Hepatocyte (in vitro differentiated cells): Measurements from ENCODE around the gene CELSR2. TPM values are rescaled to one million over a fixed set of nuclear protein-coding genes. Genes with fewer than 3 reads are reported as not detected.

Source experiments
- DNase-seq: peaks from one replicate; pipeline ENCODE4 v3.0.0-alpha.2; 2016; ENCODE audit warnings: low spot score
- H2AFZ ChIP-seq: fragments of 200-600 bp; sonication (generic); 2 replicates; pipeline ENCODE4 v1.6.0; 2016; ENCODE audit warnings: antibody characterized with exemption, mild to moderate bottlenecking
- H3K27ac ChIP-seq: fragments of 200-600 bp; sonication (generic); 2 replicates; pipeline ENCODE4 v1.5.1; 2016; ENCODE audit warnings: mild to moderate bottlenecking
- H3K27me3 ChIP-seq: fragments of 200-600 bp; sonication (generic); 2 replicates; pipeline ENCODE4 v1.6.1; 2016
- H3K36me3 ChIP-seq: fragments of 200-600 bp; sonication (generic); replicated peaks from 2 replicates; pipeline ENCODE4 v1.5.1; 2016; ENCODE audit warnings: low read depth; ENCODE audit not compliant: insufficient read depth
- H3K4me1 ChIP-seq: fragments of 200-600 bp; sonication (generic); 2 replicates; pipeline ENCODE4 v1.5.1; 2016; ENCODE audit warnings: mild to moderate bottlenecking, moderate library complexity; ENCODE audit not compliant: insufficient read depth
- H3K4me2 ChIP-seq: fragments of 200-600 bp; sonication (generic); 2 replicates; pipeline ENCODE4 v1.6.0; 2016
- H3K4me3 ChIP-seq: fragments of 200-600 bp; sonication (generic); 2 replicates; pipeline ENCODE4 v1.5.1; 2016; ENCODE audit warnings: mild to moderate bottlenecking
- H3K79me2 ChIP-seq: fragments of 200-600 bp; sonication (generic); 2 replicates; pipeline ENCODE4 v1.6.0; 2017; ENCODE audit warnings: mild to moderate bottlenecking
- H3K9me2 ChIP-seq: fragments of 200-600 bp; sonication (generic); replicated peaks from 2 replicates; pipeline ENCODE4 v1.6.0; 2017; ENCODE audit warnings: mild to moderate bottlenecking; ENCODE audit not compliant: insufficient read depth
- H3K9me3 ChIP-seq: fragments of 200-600 bp; sonication (generic); 2 replicates; pipeline ENCODE4 v1.5.1; 2016; ENCODE audit warnings: low read depth, mild to moderate bottlenecking
- H4K20me1 ChIP-seq: fragments of 200-600 bp; sonication (generic); 2 replicates; pipeline ENCODE4 v1.6.0; 2016; ENCODE audit warnings: mild to moderate bottlenecking; ENCODE audit not compliant: insufficient read depth, poor library complexity, severe bottlenecking
- EZH2 ChIP-seq: fragments of 200-600 bp; sonication (generic); IDR thresholded peaks from 2 replicates; pipeline ENCODE4 v1.6.1; 2016; ENCODE audit warnings: antibody characterized with exemption, mild to moderate bottlenecking, borderline replicate concordance
- EZH2phosphoT487 ChIP-seq: fragments of 200-600 bp; sonication (generic); IDR thresholded peaks from one replicate; pipeline ENCODE4 v1.6.1; 2018; ENCODE audit warnings: antibody characterized with exemption, mild to moderate bottlenecking, low read depth, moderate library complexity; ENCODE audit not compliant: unreplicated experiment, severe bottlenecking
- WGBS: methylation state at CpG from one replicate; pipeline ENCODE4 v1.1.6; 2016; ENCODE audit warnings: low lambda C conversion rate; ENCODE audit errors: missing lambda C conversion rate; 5-methylcytosine and 5-hydroxymethylcytosine counted together
- polyA plus RNA-seq: library from polyadenylated mRNA; unstranded; fragments of >200 nt; fragmentation: Nextera tagmentation; extraction: Ambion mirVana; gene quantifications from 2 replicates; pipeline ENCODE4 v1.2.1, GENCODE V29; 2016
- total RNA-seq: library from RNA; depleted of rRNA; stranded (reverse); fragments of >200 nt; gene quantifications from 2 replicates; pipeline ENCODE4 v1.2.3, GENCODE V29; 2014
- TF ChIP-seq, protein P1 (sequence below): fragments of 200-600 bp; sonication (generic); IDR thresholded peaks from 2 replicates; pipeline ENCODE4 v1.5.1; 2016; ENCODE audit warnings: antibody characterized with exemption, mild to moderate bottlenecking; ENCODE audit not compliant: poor library complexity

CELSR2 gene
- total and polyA plus RNA-seq, 2 experiments from 2014 or later: 3.3 to 3.7 TPM

DNA sequence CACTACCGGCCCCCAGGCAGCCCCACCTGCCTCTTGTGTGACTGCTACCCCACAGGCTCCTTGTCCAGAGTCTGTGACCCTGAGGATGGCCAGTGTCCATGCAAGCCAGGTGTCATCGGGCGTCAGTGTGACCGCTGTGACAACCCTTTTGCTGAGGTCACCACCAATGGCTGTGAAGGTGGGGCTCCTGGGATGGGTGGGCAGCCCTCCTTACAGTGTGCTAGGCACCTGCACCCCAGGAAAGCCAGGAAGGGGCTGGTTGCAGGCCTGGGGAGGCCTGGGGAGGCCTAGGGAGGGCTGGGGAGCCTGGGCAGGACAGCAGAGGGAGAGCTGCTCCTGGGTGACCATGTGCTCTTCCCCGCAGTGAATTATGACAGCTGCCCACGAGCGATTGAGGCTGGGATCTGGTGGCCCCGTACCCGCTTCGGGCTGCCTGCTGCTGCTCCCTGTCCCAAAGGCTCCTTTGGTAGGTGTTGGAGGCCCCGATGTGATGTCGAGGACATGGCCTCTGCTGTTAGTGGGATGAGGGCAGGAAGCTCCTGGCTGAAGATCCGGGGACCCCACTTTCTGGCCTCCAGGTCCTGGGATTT, 16.5 kb downstream of the CELSR2 start:
- no peak for DNase-seq
- H3K36me3 ChIP-seq: no peaks in the 10 kb centered on the region

DNA sequence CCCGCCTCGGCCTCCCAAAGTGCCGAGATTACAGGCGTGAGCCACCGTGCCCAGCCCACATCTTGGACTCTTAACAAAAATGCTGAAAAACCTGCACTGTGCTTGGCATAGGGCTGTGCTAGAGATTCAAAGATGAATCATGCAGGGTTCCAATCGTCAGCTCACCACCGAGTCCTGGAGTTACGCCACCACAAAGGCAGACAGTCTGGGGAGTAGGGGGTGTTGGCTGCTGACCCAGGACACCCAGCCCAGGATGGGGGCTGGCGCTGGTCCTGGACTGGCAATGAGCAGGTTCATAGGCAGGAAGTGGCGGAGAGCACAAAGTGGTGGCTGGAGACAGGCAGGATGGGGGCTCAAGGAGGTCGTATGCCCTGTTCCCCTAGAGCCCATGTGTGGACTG, 17.6 kb downstream of the CELSR2 start:
- Histone ChIP-seq H3K79me2 (no peaks in the 10 kb centered on the region), H3K9me3 (no peaks in the 10 kb centered on the region), H3K9me2 (no peaks in the 10 kb centered on the region), H3K4me3 (no peak overlapping the region), H3K36me3 (no peaks in the 10 kb centered on the region), H3K27ac (no peak overlapping the region), H3K27me3 (no peaks in the 10 kb centered on the region), H4K20me1 (no peaks in the 10 kb centered on the region), H3K4me1 (no peaks in the 10 kb centered on the region), H3K4me2 (no peak overlapping the region), H2AFZ (no peak overlapping the region)
- DNase-seq: no peak
- TF ChIP-seq, protein P1, sequence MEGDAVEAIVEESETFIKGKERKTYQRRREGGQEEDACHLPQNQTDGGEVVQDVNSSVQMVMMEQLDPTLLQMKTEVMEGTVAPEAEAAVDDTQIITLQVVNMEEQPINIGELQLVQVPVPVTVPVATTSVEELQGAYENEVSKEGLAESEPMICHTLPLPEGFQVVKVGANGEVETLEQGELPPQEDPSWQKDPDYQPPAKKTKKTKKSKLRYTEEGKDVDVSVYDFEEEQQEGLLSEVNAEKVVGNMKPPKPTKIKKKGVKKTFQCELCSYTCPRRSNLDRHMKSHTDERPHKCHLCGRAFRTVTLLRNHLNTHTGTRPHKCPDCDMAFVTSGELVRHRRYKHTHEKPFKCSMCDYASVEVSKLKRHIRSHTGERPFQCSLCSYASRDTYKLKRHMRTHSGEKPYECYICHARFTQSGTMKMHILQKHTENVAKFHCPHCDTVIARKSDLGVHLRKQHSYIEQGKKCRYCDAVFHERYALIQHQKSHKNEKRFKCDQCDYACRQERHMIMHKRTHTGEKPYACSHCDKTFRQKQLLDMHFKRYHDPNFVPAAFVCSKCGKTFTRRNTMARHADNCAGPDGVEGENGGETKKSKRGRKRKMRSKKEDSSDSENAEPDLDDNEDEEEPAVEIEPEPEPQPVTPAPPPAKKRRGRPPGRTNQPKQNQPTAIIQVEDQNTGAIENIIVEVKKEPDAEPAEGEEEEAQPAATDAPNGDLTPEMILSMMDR: no peak
- TF ChIP-seq EZH2: no peak
- WGBS: 94% methylated on average over 11 of the region's 11 CpGs

More for the DNA sequence above, 16.5 kb downstream of the CELSR2 start:
- Histone ChIP-seq H3K9me3 (no peaks in the 10 kb centered on the region), H4K20me1 (no peaks in the 10 kb centered on the region), H3K4me2 (no peak overlapping the region), H3K4me3 (no peak overlapping the region), H3K4me1 (no peaks in the 10 kb centered on the region), H3K79me2 (no peaks in the 10 kb centered on the region), H3K27ac (no peak overlapping the region), H3K9me2 (no peaks in the 10 kb centered on the region), H2AFZ (no peak overlapping the region), H3K27me3 (no peaks in the 10 kb centered on the region)
- no peak for TF ChIP-seq EZH2phosphoT487
- TF ChIP-seq, protein P1: no peak
- no peak for TF ChIP-seq EZH2
- 94% methylated on average over 12 of the region's 13 CpGs for WGBS

DNA sequence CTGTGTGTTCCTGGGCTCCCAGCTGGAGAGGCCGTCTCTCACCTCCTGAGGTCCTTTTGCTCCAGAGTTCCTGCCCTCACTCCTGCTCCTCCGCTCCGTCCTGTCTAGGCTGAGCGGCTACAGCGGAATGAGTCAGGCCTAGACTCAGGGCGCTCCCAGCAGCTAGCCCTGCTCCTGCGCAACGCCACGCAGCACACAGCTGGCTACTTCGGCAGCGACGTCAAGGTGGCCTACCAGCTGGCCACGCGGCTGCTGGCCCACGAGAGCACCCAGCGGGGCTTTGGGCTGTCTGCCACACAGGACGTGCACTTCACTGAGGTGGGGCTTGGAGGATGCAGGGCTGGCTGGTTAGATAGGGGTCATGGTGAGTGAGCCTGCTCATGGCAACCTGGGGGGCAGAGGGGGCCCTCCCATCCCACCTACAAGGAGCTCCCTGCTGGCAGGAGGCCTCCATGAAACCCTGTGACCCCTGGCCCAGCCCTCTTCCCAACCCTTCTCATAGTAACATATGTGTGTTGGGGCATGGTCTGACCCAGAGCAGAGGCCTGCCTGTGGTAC, 18.5 kb downstream of the CELSR2 start:
- WGBS: 95% methylated on average over 17 of the region's 17 CpGs
- TF ChIP-seq EZH2phosphoT487: no peak
- TF ChIP-seq EZH2: no peak
- TF ChIP-seq, protein P1: no peak
- Histone ChIP-seq H3K9me3 (no peaks in the 10 kb centered on the region), H3K36me3 (no peaks in the 10 kb centered on the region), H2AFZ (no peak overlapping the region), H3K79me2 (no peaks in the 10 kb centered on the region), H3K9me2 (no peaks in the 10 kb centered on the region), H3K4me1 (peaks cover 2% of the 10 kb centered on the region), H3K27me3 (no peaks in the 10 kb centered on the region), H4K20me1 (no peaks in the 10 kb centered on the region), H3K4me3 (no peak overlapping the region), H3K27ac (no peak overlapping the region), H3K4me2 (no peak overlapping the region)
- DNase-seq: no peak
